Measurements from ENCODE around the gene HMCN2.

Gene HMCN2

GRCh38 chr9:130458027-130458803, 192.7 kb downstream of the HMCN2 start:
- no peak for DNase-seq

- DNase-seq = no peak
These were observed 193.2 kb downstream of the HMCN2 start for GRCh38 chr9:130458804-130459067.

GRCh38 chr9:130459151-130459550, 193.6 kb downstream of the HMCN2 start:
- no peak for DNase-seq

GRCh38 chr9:130459941-130460669, 194.5 kb downstream of the HMCN2 start:
- DNase-seq = no peak

- DNase-seq = no peak
These were observed 195.7 kb downstream of the HMCN2 start for GRCh38 chr9:130461218-130461630.

GRCh38 chr9:130461731-130462130, 196.2 kb downstream of the HMCN2 start:
- no peak for DNase-seq

GRCh38 chr9:130462685-130463540, 197.4 kb downstream of the HMCN2 start:
- no peak for DNase-seq

- DNase-seq = no peak
These were observed 198.5 kb downstream of the HMCN2 start for GRCh38 chr9:130463763-130464745.

- no peak for DNase-seq
These were observed 200.0 kb downstream of the HMCN2 start for GRCh38 chr9:130465383-130466096.

GRCh38 chr9:130466537-130467217, 201.1 kb downstream of the HMCN2 start:
- DNase-seq = no peak

- DNase-seq = no peak
These were observed 201.8 kb downstream of the HMCN2 start for GRCh38 chr9:130467316-130467715.

GRCh38 chr9:130468566-130468965, 203.0 kb downstream of the HMCN2 start:
- DNase-seq = no peak

- no peak for DNase-seq
These were observed 204.7 kb downstream of the HMCN2 start for GRCh38 chr9:130470269-130470668.

- no peak for DNase-seq
These were observed 205.4 kb downstream of the HMCN2 start for GRCh38 chr9:130470950-130471349.

GRCh38 chr9:130471411-130472183, 206.0 kb downstream of the HMCN2 start:
- DNase-seq = no peak

GRCh38 chr9:130472184-130472705, 206.7 kb downstream of the HMCN2 start:
- no peak for DNase-seq

- DNase-seq = no peak
These were observed 207.4 kb downstream of the HMCN2 start for GRCh38 chr9:130473009-130473408.

- no peak for DNase-seq
These were observed 208.0 kb downstream of the HMCN2 start for GRCh38 chr9:130473566-130473965.

- no peak for DNase-seq
These were observed 208.5 kb downstream of the HMCN2 start for GRCh38 chr9:130474106-130474505.

- DNase-seq = no peak
These were observed 210.7 kb downstream of the HMCN2 start for GRCh38 chr9:130476151-130476730.
